ENCODE results near the gene FOXO3.

Gene FOXO3

GRCh38 chr6:108689272-108690161 lies 128.8 kb downstream of the FOXO3 start:
- DNase-seq, result no peak

GRCh38 chr6:108690326-108691049 lies 129.8 kb downstream of the FOXO3 start:
- no peak for DNase-seq

GRCh38 chr6:108693430-108694154 lies 132.9 kb downstream of the FOXO3 start:
- no peak for DNase-seq

GRCh38 chr6:108694816-108695215 lies 134.1 kb downstream of the FOXO3 start:
- DNase-seq, result no peak

GRCh38 chr6:108697561-108698161 lies 136.9 kb downstream of the FOXO3 start:
- no peak for DNase-seq

- no peak for DNase-seq
Observed at GRCh38 chr6:108698593-108699289, 138.0 kb downstream of the FOXO3 start.

- DNase-seq, result peak; percentile 85
Observed at GRCh38 chr6:108699290-108700041, 138.7 kb downstream of the FOXO3 start.

GRCh38 chr6:108702106-108702851 lies 141.6 kb downstream of the FOXO3 start:
- no peak for DNase-seq

- no peak for DNase-seq
Observed at GRCh38 chr6:108706649-108707048, 145.9 kb downstream of the FOXO3 start.

- DNase-seq, result peak; percentile 68
Observed at GRCh38 chr6:108707328-108707976, 146.7 kb downstream of the FOXO3 start.

GRCh38 chr6:108710030-108710429 lies 149.3 kb downstream of the FOXO3 start:
- DNase-seq, result no peak

GRCh38 chr6:108710551-108710950 lies 149.8 kb downstream of the FOXO3 start:
- DNase-seq, result no peak

- no peak for DNase-seq
Observed at GRCh38 chr6:108711071-108711470, 150.4 kb downstream of the FOXO3 start.

GRCh38 chr6:108711826-108712225 lies 151.1 kb downstream of the FOXO3 start:
- DNase-seq, result no peak

- no peak for DNase-seq
Observed at GRCh38 chr6:108712946-108713345, 152.2 kb downstream of the FOXO3 start.

- DNase-seq, result no peak
Observed at GRCh38 chr6:108714101-108714765, 153.5 kb downstream of the FOXO3 start.

GRCh38 chr6:108714766-108715414 lies 154.2 kb downstream of the FOXO3 start:
- DNase-seq, result no peak

GRCh38 chr6:108715832-108716231 lies 155.1 kb downstream of the FOXO3 start:
- no peak for DNase-seq

All from DMS153 (cell line).